ENCODE results near the gene LAYN.

LAYN gene

GRCh38 chr11:111531687-111532364 lies 8.7 kb upstream of the LAYN start:
- peak; percentile 26 for DNase-seq

- DNase-seq, result no peak
These were observed 8.2 kb upstream of the LAYN start for GRCh38 chr11:111532365-111532709.

- DNase-seq, result no peak
These were observed 5.2 kb upstream of the LAYN start for GRCh38 chr11:111535281-111535680.

- DNase-seq, result no peak
These were observed 3.1 kb upstream of the LAYN start for GRCh38 chr11:111537336-111537860.

- DNase-seq, result no peak
These were observed 2.0 kb upstream of the LAYN start for GRCh38 chr11:111538407-111539114.

GRCh38 chr11:111539426-111540113 lies 950 bp upstream of the LAYN start:
- no peak for DNase-seq

- no peak for DNase-seq
These were observed 375 bp downstream of the LAYN start for GRCh38 chr11:111540937-111541253.

- no peak for DNase-seq
These were observed 938 bp downstream of the LAYN start for GRCh38 chr11:111541254-111542061.

GRCh38 chr11:111542606-111543275 lies 2.2 kb downstream of the LAYN start:
- no peak for DNase-seq

- no peak for DNase-seq
These were observed 8.0 kb downstream of the LAYN start for GRCh38 chr11:111548525-111548924.

- DNase-seq, result no peak
These were observed 8.8 kb downstream of the LAYN start for GRCh38 chr11:111549196-111549868.

- no peak for DNase-seq
These were observed 9.3 kb downstream of the LAYN start for GRCh38 chr11:111549869-111550203.

GRCh38 chr11:111550258-111550657 lies 9.7 kb downstream of the LAYN start:
- no peak for DNase-seq

- no peak for DNase-seq
These were observed 14.0 kb downstream of the LAYN start for GRCh38 chr11:111554532-111554931.

- no peak for DNase-seq
These were observed 14.7 kb downstream of the LAYN start for GRCh38 chr11:111555255-111555654.

GRCh38 chr11:111557425-111558111 lies 17.0 kb downstream of the LAYN start:
- no peak for DNase-seq

GRCh38 chr11:111559800-111560464 lies 19.4 kb downstream of the LAYN start:
- DNase-seq, result no peak

- no peak for DNase-seq
These were observed 20.3 kb downstream of the LAYN start for GRCh38 chr11:111560800-111561199.

GRCh38 chr11:111561306-111561705 lies 20.8 kb downstream of the LAYN start:
- DNase-seq, result no peak

- no peak for DNase-seq
These were observed 21.3 kb downstream of the LAYN start for GRCh38 chr11:111561791-111562325.

Measured in CD4-positive, alpha-beta T cell treated with Interferon gamma for 1 hour (primary cell).